Activated CD4-positive, CD25-positive, alpha-beta regulatory T cell treated with anti-CD3 and anti-CD28 coated beads, Interleukin-2, amount 50 U/mL, for 16 hours (primary cell): Measurements from ENCODE around the gene ZBTB46.

Experiments used
- DNase-seq: peaks from one replicate; pipeline ENCODE4 v3.0.0-alpha.2; 2020; ENCODE audit warnings: low read depth, low spot score

Gene ZBTB46

GRCh38 chr20:63839620-63840019 lies 8.6 kb upstream of the ZBTB46 start:
- DNase-seq, result no peak

GRCh38 chr20:63837479-63837878 lies 6.4 kb upstream of the ZBTB46 start:
- DNase-seq, result no peak

GRCh38 chr20:63836458-63837344 lies 5.6 kb upstream of the ZBTB46 start:
- no peak for DNase-seq

GRCh38 chr20:63835021-63835858 lies 4.2 kb upstream of the ZBTB46 start:
- DNase-seq, result no peak

- no peak for DNase-seq
Observed at GRCh38 chr20:63834491-63834880, 3.4 kb upstream of the ZBTB46 start.

GRCh38 chr20:63833776-63834490 lies 2.9 kb upstream of the ZBTB46 start:
- DNase-seq, result no peak

- no peak for DNase-seq
Observed at GRCh38 chr20:63831993-63832686, 1.1 kb upstream of the ZBTB46 start.

- no peak for DNase-seq
Observed at GRCh38 chr20:63831646-63831992, 555 bp upstream of the ZBTB46 start.

GRCh38 chr20:63829945-63830835 lies 874 bp downstream of the ZBTB46 start:
- no peak for DNase-seq

- no peak for DNase-seq
Observed at GRCh38 chr20:63829603-63829944, 1.5 kb downstream of the ZBTB46 start.

GRCh38 chr20:63828951-63829350 lies 2.1 kb downstream of the ZBTB46 start:
- no peak for DNase-seq

- no peak for DNase-seq
Observed at GRCh38 chr20:63828545-63828944, 2.5 kb downstream of the ZBTB46 start.

- DNase-seq, result no peak
Observed at GRCh38 chr20:63828124-63828523, 2.9 kb downstream of the ZBTB46 start.

GRCh38 chr20:63826753-63827152 lies 4.3 kb downstream of the ZBTB46 start:
- DNase-seq, result no peak

- no peak for DNase-seq
Observed at GRCh38 chr20:63825331-63826118, 5.5 kb downstream of the ZBTB46 start.

- DNase-seq, result no peak
Observed at GRCh38 chr20:63823691-63824311, 7.3 kb downstream of the ZBTB46 start.

- no peak for DNase-seq
Observed at GRCh38 chr20:63822276-63822696, 8.8 kb downstream of the ZBTB46 start.

GRCh38 chr20:63821811-63822210 lies 9.3 kb downstream of the ZBTB46 start:
- DNase-seq, result no peak

- no peak for DNase-seq
Observed at GRCh38 chr20:63819224-63819921, 11.7 kb downstream of the ZBTB46 start.
